Glutamatergic neuron (in vitro differentiated cells): Measurements from ENCODE around the gene RPTOR. TPM values are rescaled to one million over a fixed set of nuclear protein-coding genes. Genes with fewer than 3 reads are reported as not detected.

Experiments
- DNase-seq: peaks from one replicate; pipeline ENCODE4 v3.0.0; 2022
- H3K27ac Mint-ChIP-seq: one replicate; pipeline ENCODE4 v1.8.0; 2020; ENCODE audit warnings: mild to moderate bottlenecking, mixed read lengths, inconsistent platforms; ENCODE audit not compliant: unreplicated experiment
- H3K27me3 Mint-ChIP-seq: one replicate; pipeline ENCODE4 v1.8.0; 2020; ENCODE audit warnings: mild to moderate bottlenecking, moderate library complexity, mixed read lengths, inconsistent platforms; ENCODE audit not compliant: unreplicated experiment
- H3K36me3 Mint-ChIP-seq: one replicate; pipeline ENCODE4 v1.8.0; 2020; ENCODE audit warnings: mild to moderate bottlenecking, mixed read lengths, inconsistent platforms; ENCODE audit not compliant: unreplicated experiment
- H3K4me1 Mint-ChIP-seq: one replicate; pipeline ENCODE4 v1.8.0; 2020; ENCODE audit warnings: mild to moderate bottlenecking, low read depth, mixed read lengths, inconsistent platforms; ENCODE audit not compliant: unreplicated experiment
- H3K4me3 Mint-ChIP-seq: one replicate; pipeline ENCODE4 v1.8.0; 2020; ENCODE audit warnings: mild to moderate bottlenecking, mixed read lengths, inconsistent platforms; ENCODE audit not compliant: unreplicated experiment
- H3K9me3 Mint-ChIP-seq: one replicate; pipeline ENCODE4 v1.8.0; 2020; ENCODE audit warnings: mild to moderate bottlenecking, moderate library complexity, mixed read lengths, inconsistent platforms; ENCODE audit not compliant: unreplicated experiment
- total RNA-seq: library from RNA; stranded (reverse); fragmentation: NEBNext Ultra II Directional; extraction: Animal tissue kit (Norgen Biotek cat#: 25700); gene quantifications from one replicate; pipeline ENCODE4 v1.2.1, GENCODE V29; 2021; ENCODE audit not compliant: unreplicated experiment
- TF ChIP-seq, protein P1 (sequence below): fragments of 200-600 bp; sonication (generic); IDR thresholded peaks from one replicate; pipeline ENCODE4 v1.5.0; 2021; ENCODE audit not compliant: partially characterized antibody, unreplicated experiment

Gene RPTOR
- total RNA-seq, 1 donor from 2014 or later = 39.8 TPM

DNA sequence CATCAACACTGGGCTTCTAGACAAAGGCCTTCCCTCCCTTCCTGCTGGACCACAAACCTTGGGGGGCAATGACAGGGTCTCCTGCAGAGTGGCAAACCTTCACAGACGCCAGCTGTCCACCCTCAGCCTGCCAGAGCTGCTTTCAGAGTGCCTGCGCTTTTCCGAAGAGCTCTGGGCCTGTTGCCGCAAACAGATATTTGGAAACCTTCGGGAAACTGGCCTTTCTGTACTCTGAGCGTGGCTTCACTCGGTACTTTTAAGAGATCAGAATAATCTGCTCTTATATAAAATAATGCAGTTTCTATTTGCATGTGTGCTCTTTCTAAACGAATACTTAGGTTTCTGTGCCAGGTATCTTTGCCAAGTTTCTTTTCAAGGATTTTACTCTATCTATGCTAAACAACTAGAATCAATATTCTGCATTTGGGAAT is 294.9 kb downstream of the RPTOR start:
- Mint-ChIP-seq H3K4me3 (no peak overlapping the region), H3K36me3 (no peaks in the 10 kb centered on the region), H3K27me3 (peaks cover 12% of the 10 kb centered on the region), H3K4me1 (peaks cover 51% of the 10 kb centered on the region), H3K27ac (no peak overlapping the region), H3K9me3 (peaks cover 14% of the 10 kb centered on the region)
- DNase-seq = no peak
- TF ChIP-seq, protein P1, sequence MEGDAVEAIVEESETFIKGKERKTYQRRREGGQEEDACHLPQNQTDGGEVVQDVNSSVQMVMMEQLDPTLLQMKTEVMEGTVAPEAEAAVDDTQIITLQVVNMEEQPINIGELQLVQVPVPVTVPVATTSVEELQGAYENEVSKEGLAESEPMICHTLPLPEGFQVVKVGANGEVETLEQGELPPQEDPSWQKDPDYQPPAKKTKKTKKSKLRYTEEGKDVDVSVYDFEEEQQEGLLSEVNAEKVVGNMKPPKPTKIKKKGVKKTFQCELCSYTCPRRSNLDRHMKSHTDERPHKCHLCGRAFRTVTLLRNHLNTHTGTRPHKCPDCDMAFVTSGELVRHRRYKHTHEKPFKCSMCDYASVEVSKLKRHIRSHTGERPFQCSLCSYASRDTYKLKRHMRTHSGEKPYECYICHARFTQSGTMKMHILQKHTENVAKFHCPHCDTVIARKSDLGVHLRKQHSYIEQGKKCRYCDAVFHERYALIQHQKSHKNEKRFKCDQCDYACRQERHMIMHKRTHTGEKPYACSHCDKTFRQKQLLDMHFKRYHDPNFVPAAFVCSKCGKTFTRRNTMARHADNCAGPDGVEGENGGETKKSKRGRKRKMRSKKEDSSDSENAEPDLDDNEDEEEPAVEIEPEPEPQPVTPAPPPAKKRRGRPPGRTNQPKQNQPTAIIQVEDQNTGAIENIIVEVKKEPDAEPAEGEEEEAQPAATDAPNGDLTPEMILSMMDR = no peak

DNA sequence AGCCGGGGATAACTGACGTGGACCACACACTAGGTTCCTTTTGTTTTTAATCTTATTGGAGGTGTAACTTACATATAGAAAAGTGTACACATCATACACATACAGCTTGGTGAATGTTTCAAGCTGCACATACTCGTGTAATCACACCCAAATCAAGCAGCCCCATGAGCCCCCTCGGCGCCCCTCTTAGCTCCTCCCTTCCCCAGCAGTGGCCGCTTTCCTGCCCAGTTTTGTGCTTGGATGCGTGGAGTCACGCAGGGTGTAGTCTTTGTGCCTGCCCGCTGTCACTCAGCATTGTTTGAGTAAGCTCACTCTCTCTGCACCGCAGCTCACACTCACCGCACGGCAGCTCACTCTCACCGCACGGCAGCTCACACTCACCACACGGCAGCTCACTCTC is 295.3 kb downstream of the RPTOR start:
- TF ChIP-seq, protein P1 = no peak
- Mint-ChIP-seq H3K36me3 (no peaks in the 10 kb centered on the region), H3K27me3 (peaks cover 12% of the 10 kb centered on the region), H3K4me3 (no peak overlapping the region), H3K9me3 (peaks cover 14% of the 10 kb centered on the region), H3K4me1 (peaks cover 47% of the 10 kb centered on the region), H3K27ac (no peak overlapping the region)
- DNase-seq = no peak

DNA sequence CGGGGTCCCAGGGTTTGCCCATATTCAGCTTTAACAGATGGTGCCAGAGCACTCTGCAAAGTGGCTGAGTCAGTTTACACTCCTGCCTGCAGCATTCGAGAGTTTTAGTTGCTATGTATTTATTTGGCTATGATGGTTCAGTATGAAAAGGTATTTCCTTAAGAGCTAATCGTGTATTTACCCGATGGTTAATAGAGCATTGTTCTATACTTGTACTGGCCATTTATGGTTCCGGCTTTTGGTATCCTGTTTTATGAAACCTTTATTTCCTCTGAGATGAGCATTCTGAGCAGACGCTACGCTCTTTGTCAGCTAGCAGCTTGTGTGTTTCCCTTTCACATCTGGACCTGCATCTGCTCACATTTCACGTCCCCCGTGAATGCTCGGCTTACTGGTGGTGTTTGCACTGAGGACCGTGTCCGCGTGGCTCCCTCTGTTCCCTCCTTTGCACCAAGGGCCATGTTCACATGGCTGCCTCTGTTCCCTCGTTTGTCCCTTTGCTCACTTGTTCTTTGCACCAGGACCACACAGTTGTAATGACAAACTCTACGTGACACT is 297.9 kb downstream of the RPTOR start:
- Mint-ChIP-seq H3K27me3 (peaks cover 11% of the 10 kb centered on the region), H3K4me3 (peak overlapping the region; percentile 2), H3K27ac (no peak overlapping the region), H3K9me3 (peaks cover 14% of the 10 kb centered on the region), H3K4me1 (peaks cover 39% of the 10 kb centered on the region), H3K36me3 (peaks cover 6% of the 10 kb centered on the region)
- DNase-seq = no peak
- TF ChIP-seq, protein P1 = no peak

DNA sequence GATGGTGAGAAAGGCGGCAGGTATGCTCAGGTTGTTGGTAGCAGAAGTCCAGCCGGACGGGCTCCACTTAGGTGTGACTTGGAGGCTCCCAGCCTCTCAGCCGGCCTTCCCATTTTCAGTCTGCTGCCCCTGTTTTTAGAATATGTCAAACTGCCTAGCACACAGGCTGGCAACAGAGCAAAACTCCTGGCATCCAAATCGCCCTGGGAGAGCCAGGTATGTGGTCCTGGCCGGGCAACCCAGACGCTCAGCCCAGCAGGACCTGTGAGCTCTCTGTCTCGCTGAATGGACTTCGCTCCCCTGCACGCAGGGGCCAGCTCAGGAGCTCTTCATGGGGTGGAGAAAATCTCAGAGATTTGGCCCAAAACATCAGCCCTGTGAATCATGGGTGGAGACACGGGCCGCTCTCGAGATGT is 299.1 kb downstream of the RPTOR start:
- H3K27ac Mint-ChIP-seq = no peak overlapping the region
- peaks cover 11% of the 10 kb centered on the region for H3K9me3 Mint-ChIP-seq
- H3K27me3 Mint-ChIP-seq = peaks cover 9% of the 10 kb centered on the region
- TF ChIP-seq, protein P1 = no peak
- no peak for DNase-seq
- peaks cover 30% of the 10 kb centered on the region for H3K4me1 Mint-ChIP-seq
- peaks cover 6% of the 10 kb centered on the region for H3K36me3 Mint-ChIP-seq
- no peak overlapping the region for H3K4me3 Mint-ChIP-seq

DNA sequence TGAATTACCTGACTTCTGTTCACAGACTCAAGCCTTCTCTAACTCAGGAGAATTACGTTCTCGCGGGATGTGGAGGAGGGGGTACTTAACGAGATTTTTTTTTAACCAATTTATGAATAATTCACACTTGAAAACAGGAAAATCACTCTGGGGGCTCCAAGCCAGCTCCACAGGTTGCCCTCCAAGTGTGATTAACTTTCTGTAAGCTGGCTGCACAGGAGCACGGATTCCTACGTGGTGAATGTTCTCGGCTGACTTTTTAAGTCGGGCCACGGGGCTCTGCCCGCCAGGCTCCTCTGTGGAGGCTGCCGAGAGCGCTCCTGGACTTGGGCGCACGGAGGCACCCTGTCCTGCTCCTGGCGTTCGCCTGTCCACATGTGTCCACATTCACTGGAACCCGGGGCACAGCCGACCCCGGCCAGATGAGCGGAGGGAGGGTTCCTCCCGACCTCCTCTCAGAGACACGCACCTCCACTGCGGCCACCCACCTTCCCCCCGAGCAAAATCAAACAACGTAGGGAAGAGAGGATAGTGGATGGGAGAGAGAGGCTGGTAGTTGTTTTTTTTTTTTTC is 299.9 kb downstream of the RPTOR start:
- Mint-ChIP-seq H3K4me1 (peaks cover 26% of the 10 kb centered on the region), H3K4me3 (no peak overlapping the region), H3K27ac (no peak overlapping the region), H3K36me3 (peaks cover 6% of the 10 kb centered on the region), H3K9me3 (peaks cover 11% of the 10 kb centered on the region), H3K27me3 (peaks cover 9% of the 10 kb centered on the region)
- no peak for DNase-seq
- TF ChIP-seq, protein P1 = no peak
